CD4-positive, alpha-beta T cell treated with Interleukin-17A for 4 hours (primary cell): ENCODE measurements around the gene NRDE2.
"Not testable (repeated sequence)": the region's sequence is repeated elsewhere in the genome, so short reads cannot be mapped to it uniquely, and the experiment has no call there.

Experiments used
- DNase-seq: peaks from one replicate; pipeline ENCODE4 v3.0.0-alpha.2; 2020; ENCODE audit warnings: mixed read lengths

The NRDE2 gene

DNA sequence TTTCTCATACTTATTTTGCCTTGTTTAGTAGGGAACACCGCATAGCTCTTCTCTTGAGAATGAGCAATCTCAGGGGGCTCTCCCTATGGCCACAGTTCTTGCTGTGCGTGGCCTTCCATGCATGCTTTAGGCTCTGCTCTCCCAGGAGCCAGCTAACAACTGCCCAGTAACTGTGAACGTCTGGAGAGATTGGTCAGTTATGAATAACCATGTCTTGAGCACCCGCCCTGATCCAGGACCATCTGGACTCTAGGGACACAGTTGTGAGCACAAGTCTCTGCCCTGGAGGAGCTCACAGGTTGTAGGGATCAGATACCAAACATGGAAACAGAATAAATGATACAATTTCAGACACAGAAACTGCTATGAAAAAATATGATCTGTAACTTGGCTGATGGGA is 63.3 kb downstream of the NRDE2 start:
- DNase-seq, result no peak

DNA sequence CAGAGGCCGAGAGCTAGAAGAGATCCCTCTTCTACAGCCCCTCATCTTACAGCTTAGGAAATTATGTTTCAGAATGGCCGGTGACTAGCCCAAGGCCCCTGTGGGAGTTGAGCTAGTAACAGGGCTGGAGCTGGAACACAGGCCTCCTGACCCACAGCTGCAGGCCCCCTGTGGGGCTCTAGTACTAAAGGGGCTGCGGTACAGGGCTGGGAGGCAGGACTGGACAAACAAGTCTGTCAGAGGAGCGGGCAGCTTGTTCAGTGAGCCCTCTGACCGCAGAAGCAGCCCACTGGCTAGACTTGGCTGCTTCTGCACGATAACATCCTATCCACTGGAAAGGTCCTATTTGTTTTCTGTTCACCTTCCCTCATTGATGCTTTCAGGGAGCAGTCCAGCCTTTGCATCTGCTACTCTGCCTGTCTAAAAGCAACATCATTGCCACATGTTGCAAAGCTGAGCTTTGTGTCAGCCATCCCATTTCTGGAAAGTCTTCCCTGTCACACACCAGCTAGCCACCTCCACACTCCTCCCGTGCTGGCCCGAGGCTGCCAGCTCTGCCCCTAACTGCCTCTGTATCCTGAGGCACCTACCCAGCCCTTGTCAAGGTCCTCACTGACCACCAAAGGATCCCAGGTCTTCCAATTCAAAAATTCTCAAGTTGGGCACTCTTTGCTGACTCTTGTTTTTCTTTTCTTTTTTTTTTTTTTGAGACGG is 65.1 kb downstream of the NRDE2 start:
- DNase-seq, result no peak

DNA sequence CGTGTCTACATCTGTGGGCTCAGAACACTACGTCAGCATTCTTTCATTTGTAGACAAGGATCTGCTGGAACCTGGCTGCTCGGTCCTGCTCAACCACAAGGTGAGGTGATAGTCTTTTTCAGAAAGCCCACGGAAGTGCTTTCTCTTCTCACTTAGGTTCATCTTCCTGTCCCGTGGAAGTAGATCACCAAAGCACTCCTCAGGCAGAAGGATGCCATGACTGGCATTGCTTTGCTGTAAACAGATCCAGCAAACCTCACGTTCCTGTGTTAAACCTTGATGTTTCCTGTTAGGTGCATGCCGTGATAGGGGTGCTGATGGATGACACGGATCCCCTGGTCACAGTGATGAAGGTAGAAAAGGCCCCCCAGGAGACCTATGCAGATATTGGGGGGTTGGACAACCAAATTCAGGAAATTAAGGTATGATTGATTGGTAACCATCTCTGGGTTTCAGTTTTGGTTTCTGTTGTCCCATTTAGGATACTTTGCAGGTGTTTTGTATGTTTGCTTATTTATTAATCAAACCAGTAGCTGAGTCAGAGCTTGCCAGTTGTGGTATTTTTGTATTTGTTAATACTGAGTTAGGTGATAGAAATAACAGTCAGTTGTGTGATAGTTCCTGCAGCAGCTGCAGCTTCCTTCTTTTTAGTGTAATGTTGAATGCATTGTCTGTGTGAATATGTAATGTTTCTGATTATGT is 67.8 kb downstream of the NRDE2 start:
- DNase-seq, result no peak

DNA sequence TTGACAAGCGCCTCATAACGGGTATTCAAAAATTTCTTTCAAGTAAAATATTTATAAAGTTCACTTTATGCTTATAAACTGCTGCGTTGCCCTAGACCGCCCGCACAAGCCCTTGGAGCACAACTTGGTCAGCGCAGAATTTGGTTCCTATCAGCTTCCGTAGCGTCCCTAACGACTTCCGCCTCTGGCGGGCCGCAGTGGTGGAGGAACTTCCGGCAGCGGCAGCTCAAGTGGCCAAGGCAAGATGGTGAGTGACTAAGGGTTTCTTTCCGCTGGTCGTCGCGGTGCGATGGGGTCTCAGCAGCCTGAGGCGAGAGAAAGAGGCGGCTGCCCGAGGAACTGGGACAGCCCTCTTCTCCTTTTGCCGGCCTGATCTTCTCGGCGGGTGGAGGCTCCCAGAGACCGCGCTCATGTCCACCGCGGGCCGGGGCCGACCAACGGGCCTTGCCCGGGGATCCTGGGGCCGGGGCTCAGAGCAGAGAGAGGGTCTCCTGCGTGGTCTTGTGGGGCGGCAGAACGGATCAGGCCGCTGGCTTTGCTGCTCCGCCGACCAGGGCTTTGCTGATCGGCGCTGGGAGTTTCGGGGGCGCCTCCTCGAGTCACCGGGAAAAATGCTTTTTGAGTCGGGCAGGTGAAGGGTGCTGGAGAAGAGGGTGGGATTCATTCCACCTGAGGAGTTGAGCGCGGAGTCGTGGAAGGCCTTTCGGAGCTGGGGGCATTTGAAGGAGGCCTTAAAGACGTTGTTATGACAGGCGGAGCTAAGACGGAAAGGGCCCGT is 75.2 kb downstream of the NRDE2 start, which contains the start of gene PSMC1:
PSMC1 (plus strand) TSS at position 200 of the 778 bp plus-strand sequence; CDS start at position 245, 45 bp downstream.
- DNase-seq, result peak; percentile 87

DNA sequence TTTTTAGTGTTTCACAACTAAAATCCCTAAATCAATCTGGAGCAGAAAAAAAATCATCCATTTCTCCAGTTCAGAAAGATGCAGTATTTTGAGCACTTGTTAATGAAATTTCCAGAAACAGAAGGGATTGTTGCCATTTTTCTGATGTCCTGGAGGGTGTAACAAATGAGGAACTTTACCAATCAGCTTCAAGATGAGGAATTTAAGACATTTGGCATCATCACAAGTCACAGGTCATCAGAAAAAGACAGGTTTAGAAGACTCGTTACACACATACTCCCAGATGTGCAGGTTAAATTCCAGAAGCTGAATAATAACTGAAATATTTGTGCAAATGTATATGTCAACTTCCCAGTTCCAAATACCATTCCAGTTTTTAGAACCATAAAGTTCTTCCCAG is 75.9 kb downstream of the NRDE2 start:
- DNase-seq, result no peak

DNA sequence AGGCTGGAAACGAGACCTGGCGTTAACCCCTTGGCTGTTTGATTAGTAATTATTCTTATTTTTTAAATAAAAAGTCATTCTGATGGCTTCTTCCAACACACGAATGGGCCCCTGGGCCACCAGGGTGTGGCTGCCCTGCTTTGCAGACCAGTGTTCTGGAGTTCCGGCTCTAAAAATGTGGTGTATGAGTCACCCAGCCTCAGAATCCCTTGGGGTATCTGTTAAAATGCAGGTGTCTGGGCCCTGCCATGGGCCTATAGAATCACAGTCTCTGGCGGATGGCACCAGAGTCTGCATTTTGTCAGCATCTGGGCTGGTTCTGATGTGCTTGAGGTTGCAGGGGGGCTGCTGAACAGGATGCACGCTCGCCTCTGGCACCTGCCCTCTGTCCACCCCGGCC is 77.9 kb downstream of the NRDE2 start:
- no peak for DNase-seq

DNA sequence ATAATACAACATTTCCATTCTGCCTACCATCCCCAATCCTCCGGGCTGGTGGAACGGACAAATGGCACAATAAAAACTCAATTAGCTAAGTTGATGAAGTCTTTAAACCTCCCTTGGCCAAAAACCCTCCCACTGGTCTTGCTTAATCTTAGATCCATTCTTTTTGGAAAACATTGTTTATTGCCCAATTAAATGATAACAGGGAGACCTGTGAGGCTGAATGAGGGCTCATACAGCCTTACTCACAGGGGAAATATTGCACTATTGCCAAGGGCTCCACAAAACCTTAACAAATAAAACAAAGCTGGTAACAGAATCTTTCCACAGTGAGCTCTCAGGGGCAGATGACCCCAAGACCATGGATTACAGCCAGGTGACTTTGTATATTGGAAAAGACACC is 83.1 kb downstream of the NRDE2 start:
- DNase-seq, result no peak

DNA sequence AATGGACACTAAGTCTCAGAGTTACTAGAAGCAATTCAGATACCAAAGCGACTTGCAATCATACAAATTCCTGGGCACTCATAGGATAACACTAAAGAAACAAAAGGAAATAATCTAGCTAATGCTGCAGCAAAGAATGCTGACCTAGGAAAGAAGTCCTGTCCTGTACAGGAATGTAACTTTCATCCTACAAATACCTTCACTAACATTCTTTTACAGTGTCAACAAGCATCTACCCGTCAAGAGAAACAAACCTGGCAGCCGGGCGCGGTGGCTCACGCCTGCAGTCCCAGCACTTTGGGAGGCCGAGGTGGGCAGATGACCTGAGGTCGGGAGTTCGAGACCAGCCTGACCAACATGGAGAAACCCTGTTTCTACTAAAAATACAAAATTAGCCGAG is 84.3 kb downstream of the NRDE2 start:
- DNase-seq, result not testable (repeated sequence)

DNA sequence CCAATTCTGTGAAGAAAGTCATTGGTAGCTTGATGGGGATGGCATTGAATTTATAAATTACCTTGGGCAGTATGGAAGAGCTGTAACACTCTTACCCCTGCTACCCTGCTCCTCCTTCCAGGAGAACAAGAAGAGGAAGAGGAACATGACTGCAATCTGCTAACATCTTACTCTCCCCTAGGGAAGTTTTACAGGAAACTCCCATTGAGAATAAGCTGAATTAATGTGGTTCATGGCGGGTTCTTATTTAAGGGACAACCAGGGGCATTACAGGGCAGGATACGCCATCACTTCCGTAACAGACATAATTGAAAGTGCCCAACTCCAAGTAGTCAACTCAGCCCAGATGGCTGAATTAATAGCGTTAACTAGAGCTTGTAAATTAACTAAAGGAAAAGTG is 84.8 kb downstream of the NRDE2 start:
- no peak for DNase-seq

DNA sequence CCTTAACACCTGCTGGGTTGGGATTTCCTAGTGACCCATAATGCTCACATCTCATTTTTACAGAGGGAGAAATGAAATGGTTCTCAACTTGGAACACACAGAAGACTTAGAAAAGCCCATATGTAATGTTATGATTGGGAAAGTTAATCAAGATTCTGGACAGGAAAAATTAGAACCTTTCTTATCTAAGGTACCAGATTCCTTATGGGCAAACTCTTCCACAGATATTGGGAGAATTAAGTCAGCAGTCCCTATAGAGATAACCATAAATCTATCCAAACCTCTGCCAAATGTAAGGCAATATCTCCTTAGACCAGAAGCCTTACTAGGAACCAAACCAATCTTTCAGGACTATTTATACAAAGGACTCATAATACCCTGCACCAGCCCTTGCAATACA is 89.3 kb downstream of the NRDE2 start:
- DNase-seq, result no peak

DNA sequence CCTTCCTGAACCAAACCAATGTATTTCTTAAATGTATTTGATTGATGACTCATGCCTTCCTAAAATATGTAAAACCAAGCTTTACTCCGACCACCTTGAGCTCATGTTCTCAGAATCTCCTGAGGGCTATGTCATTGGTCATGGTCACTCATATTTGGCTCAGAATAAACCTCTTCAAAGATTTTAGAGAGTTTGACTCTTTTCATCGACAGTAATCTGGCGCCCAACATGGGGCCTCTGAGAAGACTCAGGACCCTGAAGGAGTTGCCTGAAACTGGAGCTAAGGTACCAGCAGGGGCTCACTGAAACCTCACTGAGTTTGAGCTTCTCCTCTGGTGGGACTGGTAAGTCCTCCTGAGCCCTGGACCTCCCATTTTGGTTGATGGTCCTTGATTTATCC is 92.6 kb downstream of the NRDE2 start:
- no peak for DNase-seq

DNA sequence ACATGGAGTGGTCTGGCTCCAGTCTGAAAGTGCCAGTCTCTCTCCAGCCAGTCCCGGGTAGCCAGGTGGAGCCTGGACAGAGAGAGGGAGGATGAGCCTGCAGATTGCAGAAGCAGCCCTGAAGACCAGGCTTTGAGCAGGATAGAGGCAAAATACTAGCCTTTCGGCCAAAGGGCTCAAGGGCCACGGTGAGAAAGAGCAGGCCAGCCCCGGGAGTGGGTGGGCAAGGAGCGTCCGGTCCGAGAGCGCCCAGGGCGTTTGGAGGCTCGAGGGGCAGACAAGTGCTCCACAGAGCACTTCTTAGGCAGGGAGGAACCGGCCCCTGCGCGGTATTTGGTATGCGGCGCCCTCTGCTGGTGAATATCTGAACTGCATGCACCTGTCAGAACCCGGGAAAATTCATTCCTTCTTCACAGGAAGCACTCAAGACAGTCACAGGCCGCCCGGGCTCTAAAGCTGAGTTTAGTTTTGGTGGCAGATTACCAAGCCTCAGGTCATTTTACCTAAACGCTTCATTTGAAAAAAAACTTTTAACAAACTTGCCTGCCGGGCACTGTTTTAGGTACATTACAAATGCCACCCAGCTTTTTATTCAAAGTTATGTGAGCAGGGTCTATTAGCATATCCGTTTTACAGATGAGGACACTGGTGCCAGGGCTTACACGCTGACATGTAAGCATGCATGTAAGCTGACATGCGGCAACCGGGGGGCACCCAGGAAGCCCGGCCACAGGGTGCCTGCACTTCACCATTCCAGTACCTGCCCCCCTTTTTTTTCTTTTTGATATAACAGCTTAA is 96.4 kb downstream of the NRDE2 start:
- DNase-seq, result peak; percentile 64

DNA sequence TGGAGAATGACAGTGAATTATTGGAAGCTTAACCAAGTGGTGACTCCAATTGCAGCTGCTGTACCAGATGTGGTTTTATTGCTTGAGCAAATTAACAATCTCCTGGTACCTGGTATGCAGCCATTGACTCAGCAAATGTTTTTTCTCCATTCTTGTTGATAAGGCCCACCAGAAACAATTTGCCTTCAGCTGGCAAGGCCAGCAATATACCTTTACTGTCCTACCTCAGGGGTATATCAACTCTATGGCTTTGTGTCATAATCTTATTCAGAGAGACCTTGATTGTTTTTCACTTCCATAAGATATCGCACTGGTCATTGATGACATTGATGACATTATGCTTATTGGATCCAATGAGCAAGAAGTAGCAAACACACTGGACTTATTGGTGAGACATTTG is 101.8 kb downstream of the NRDE2 start:
- DNase-seq, result not testable (repeated sequence)

DNA sequence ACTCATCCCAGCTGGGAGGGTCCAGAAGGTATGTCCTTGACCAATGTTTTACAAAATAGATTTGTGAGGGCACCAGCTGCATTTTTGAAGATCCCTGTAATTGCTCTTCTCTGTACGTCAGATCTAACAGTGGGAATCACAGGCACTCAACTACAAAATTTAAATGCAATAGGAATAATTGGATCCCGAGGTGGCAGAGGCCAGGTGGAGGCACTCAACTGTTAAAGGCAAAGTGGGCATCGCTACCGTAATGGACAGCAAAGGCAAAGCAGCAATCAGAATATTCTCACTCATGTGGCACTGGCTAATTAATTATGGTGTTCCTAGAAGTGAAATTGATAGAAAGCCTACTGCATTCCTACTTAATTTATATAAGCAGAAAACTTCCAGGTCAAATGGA is 103.3 kb downstream of the NRDE2 start:
- no peak for DNase-seq
